HG03095 (cell line): ENCODE data around the gene TSPAN11.
"Not testable (repeated sequence)": the region's sequence is repeated elsewhere in the genome, so short reads cannot be mapped to it uniquely, and the experiment has no call there.

Experiments used
- ATAC-seq: cut with Tn5 transposase; IDR thresholded peaks from one replicate; pipeline ENCODE4 v1.9.1; 2021; ENCODE audit warnings: moderate library complexity; ENCODE audit not compliant: unreplicated experiment

The TSPAN11 gene

DNA sequence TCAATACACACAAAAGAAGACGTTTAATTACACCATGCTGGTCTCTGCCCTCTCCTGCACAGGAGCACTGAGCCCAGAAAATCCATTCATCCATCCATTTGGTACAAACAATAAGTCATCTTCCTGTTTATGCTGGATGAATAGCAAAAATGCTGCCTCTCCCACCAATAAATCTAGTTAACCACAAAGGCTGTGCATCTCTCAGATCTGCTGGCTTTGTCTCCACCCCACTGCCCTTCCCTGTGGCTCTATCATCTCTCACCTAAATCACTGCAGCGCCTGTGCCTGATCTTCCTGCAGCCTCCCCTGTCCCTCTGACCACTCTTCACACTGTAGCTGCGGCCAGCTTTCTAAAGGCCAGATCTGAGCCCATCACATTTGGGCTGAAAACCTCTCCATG is 74.2 kb downstream of the TSPAN11 start:
- ATAC-seq: no peak

- no peak for ATAC-seq
These were observed 75.2 kb downstream of the TSPAN11 start for GRCh38 chr12:31001581-31002360.

- ATAC-seq: no peak
These were observed 75.8 kb downstream of the TSPAN11 start for GRCh38 chr12:31002361-31002725.

GRCh38 chr12:31002999-31003398 is 76.5 kb downstream of the TSPAN11 start:
- peak; percentile 48 for ATAC-seq

GRCh38 chr12:31003861-31004640 is 77.5 kb downstream of the TSPAN11 start:
- ATAC-seq: no peak

- no peak for ATAC-seq
These were observed 78.1 kb downstream of the TSPAN11 start for GRCh38 chr12:31004666-31005065.

- no peak for ATAC-seq
These were observed 78.9 kb downstream of the TSPAN11 start for GRCh38 chr12:31005256-31005943.

GRCh38 chr12:31005944-31006361 is 79.4 kb downstream of the TSPAN11 start:
- ATAC-seq: no peak

- no peak for ATAC-seq
These were observed 80.0 kb downstream of the TSPAN11 start for GRCh38 chr12:31006416-31007152.

- ATAC-seq: no peak
These were observed 80.6 kb downstream of the TSPAN11 start for GRCh38 chr12:31007153-31007495.

- no peak for ATAC-seq
These were observed 81.2 kb downstream of the TSPAN11 start for GRCh38 chr12:31007636-31008175.

DNA sequence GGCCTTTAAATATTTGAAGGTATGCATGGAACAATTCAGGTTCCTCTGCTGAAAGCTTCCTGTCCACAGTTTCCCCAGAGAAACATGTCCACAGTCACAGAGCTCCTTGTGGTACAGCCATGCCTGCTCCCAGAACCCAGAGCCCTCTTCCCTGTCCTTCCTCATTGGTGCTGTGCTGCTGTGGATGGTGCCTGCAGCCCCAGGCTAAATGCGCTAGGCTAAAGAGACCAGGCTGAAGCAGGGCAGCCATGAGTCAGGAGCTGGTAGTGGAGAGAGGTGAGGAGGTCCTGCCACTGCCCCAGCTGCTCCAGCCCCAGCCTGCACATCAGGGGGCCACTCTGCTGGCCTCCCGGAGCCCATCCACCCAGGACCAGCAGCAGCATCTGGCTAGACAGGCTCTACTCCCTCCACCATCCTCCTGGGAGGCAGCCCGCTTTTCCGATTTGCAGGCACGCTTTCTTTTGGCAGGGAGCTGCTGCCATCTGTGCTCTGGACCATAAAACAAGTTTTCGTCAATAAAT is 81.8 kb downstream of the TSPAN11 start:
- ATAC-seq: no peak

- no peak for ATAC-seq
These were observed 82.7 kb downstream of the TSPAN11 start for GRCh38 chr12:31008961-31009840.

GRCh38 chr12:31009976-31010375 is 83.4 kb downstream of the TSPAN11 start:
- ATAC-seq: no peak

DNA sequence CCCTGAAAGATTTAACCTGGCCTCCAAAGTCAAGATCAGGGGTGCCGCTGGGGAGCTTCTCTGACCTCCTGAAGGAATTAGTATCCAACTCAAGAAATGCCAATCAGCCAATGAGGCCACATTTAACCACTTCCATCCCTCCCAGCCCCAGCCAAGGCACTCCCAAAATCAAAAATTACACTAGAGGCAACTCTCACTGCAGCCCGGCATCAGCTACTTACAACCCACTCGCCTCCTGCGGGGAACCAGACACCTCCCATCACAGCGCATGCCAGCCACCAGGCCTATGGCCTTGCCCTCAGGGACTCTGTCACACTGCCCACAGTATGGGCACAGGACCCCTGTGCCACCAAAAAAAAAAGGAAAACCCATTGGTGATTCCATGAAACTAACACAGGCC is 84.8 kb downstream of the TSPAN11 start:
- no peak for ATAC-seq

GRCh38 chr12:31011746-31012566 is 85.4 kb downstream of the TSPAN11 start:
- no peak for ATAC-seq

- not testable (repeated sequence) for ATAC-seq
These were observed 86.0 kb downstream of the TSPAN11 start for GRCh38 chr12:31012567-31012891.

DNA sequence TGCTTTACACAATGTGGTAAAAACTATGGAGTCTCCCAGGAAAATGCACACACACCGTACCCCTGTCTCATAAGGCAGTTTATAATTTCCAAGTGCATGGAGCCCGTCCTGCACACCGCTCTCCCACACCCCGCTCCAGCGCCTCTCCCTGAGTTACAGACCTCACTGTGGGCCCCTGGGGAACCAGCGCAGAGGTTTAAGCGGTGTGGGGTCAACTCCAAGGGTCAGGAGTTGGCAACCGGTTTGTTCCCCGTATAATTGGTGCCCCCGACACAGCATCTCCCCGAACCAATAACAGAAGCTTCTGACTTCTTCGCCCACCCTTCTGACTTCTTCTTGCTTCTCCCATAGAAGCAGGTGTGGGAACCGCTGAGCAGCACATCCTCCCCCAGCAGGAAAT is 88.7 kb downstream of the TSPAN11 start:
- ATAC-seq: no peak

DNA sequence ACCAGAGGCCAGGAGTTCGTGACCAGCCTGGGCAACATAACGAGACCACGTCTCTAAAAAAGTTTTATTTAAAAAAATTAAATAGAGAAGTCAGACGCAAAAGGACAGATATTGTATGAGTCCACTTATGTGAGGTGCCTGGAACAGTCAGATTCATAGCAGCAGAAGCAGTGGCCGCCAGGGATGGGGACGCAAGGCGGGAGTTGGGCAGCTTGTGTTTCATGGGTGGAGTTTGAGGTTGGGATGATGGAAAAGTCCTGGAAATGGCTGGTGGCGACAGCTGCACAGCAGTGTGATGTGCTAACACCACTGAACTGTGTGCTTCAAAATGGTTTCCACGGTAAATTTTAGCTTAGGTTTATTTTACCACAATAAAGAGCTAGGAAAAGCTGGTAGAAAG is 89.5 kb downstream of the TSPAN11 start:
- ATAC-seq: no peak
